H1 (cell line): Measurements from ENCODE around the gene TEX10.
"Not testable (repeated sequence)": the region's sequence is repeated elsewhere in the genome, so short reads cannot be mapped to it uniquely, and the experiment has no call there.

Source experiments
- CTCF ChIP-seq, 3 experiments: IDR thresholded peaks; 1 replicate in 2 of 3; 2 replicates in 1 of 3; pipeline versions ENCODE4 v1.5.1 to v1.6.1; 2011; ENCODE audit warnings: low read length in 3 of 3, mild to moderate bottlenecking in 3 of 3, inconsistent platforms in 2 of 3, low read depth in 1 of 3, moderate library complexity in 1 of 3; ENCODE audit not compliant: insufficient read depth in 1 of 3; ENCODE audit errors: control extremely low read depth in 1 of 3
- EZH2 ChIP-seq: fragments of 200-600 bp; sonication (generic); IDR thresholded peaks from 2 replicates; pipeline ENCODE4 v1.7.1; 2012; ENCODE audit warnings: low read depth, mild to moderate bottlenecking, moderate library complexity, low read length, inconsistent platforms; ENCODE audit not compliant: severe bottlenecking
- RAD21 ChIP-seq, 2 experiments: IDR thresholded peaks in 1 of 2; conservative IDR thresholded peaks in 1 of 2; 2 replicates each; pipeline ENCODE4 v1.6.1; 2011; ENCODE audit warnings: low read depth in 2 of 2, low read length in 2 of 2, improper control_type of control experiment in 1 of 2, inconsistent platforms in 1 of 2, mild to moderate bottlenecking in 1 of 2, moderate library complexity in 1 of 2
- TAF7 ChIP-seq: optimal IDR thresholded peaks from 2 replicates; pipeline ENCODE3; 2011; ENCODE audit warnings: low read depth, mild to moderate bottlenecking, inconsistent platforms, low read length, moderate library complexity, borderline replicate concordance
- TF ChIP-seq, protein P1 (sequence below): IDR thresholded peaks from 2 replicates; pipeline ENCODE4 v1.6.1; 2011; ENCODE audit warnings: low read length, improper control_type of control experiment

- not testable (repeated sequence) for TF ChIP-seq EZH2; CTCF (IDR thresholded peaks at IDR 0.05; ENCODE audit: control extremely low read depth in 1 of 3, insufficient read depth in 1 of 3, low read depth in 1 of 3, low read length in 3 of 3); TAF7; RAD21 (IDR thresholded peaks at IDR 0.05 in 1 of 2, conservative IDR thresholded peaks at IDR 0.05 in 1 of 2; ENCODE audit: low read depth in 2 of 2, low read length in 2 of 2)
- TF ChIP-seq, protein P1, sequence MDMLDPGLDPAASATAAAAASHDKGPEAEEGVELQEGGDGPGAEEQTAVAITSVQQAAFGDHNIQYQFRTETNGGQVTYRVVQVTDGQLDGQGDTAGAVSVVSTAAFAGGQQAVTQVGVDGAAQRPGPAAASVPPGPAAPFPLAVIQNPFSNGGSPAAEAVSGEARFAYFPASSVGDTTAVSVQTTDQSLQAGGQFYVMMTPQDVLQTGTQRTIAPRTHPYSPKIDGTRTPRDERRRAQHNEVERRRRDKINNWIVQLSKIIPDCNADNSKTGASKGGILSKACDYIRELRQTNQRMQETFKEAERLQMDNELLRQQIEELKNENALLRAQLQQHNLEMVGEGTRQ = not testable (repeated sequence)
These were observed 14.0 kb downstream of the TEX10 start for GRCh38 chr9:100338736-100339135.
